ENCODE results near the gene KCNQ2. TPM values are rescaled to one million over a fixed set of nuclear protein-coding genes. Genes with fewer than 3 reads are reported as not detected.

The KCNQ2 gene
- total and polyA plus RNA-seq, 12 donors, result 0.69 to 81.6 (median 10.3) TPM; not detected in 3

DNA sequence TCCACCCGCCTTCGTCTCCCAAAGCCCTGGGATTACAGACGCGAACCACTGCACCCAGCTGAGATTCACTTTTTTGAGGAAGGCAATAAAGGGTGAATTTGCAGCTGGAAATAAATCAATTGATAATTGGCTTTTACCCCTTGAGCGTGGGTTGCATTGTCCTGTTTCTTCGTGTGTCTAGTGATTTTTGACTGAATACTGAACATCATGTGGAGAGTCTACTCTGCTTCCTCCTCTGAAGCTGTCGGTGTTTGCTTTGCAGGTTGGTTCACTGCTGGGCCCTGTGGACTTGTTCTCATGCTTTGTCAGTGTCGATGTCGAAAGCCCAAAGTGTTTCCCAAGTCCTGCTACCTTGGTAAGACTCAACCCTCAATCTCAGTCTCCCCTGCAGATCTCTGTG is 32.2 kb upstream of the KCNQ2 start:
- intact Hi-C loops (cut with DNase I), result no loop called here
- Histone ChIP-seq H3K27me3 (no peaks in the 10 kb centered on the region), H3K27ac (no peak overlapping the region), H3K4me1 (replicated peaks in 1 of 2) (no peaks in the 10 kb centered on the region), H3K36me3 (replicated peaks in 1 of 2) (no peaks in the 10 kb centered on the region), H3K9me3 (replicated peaks in 1 of 3) (no peaks in the 10 kb centered on the region), H3K4me3 (no peak overlapping the region)
- no peak for TF ChIP-seq POLR2A (IDR thresholded peaks at IDR 0.05)
- TF ChIP-seq, protein P1, sequence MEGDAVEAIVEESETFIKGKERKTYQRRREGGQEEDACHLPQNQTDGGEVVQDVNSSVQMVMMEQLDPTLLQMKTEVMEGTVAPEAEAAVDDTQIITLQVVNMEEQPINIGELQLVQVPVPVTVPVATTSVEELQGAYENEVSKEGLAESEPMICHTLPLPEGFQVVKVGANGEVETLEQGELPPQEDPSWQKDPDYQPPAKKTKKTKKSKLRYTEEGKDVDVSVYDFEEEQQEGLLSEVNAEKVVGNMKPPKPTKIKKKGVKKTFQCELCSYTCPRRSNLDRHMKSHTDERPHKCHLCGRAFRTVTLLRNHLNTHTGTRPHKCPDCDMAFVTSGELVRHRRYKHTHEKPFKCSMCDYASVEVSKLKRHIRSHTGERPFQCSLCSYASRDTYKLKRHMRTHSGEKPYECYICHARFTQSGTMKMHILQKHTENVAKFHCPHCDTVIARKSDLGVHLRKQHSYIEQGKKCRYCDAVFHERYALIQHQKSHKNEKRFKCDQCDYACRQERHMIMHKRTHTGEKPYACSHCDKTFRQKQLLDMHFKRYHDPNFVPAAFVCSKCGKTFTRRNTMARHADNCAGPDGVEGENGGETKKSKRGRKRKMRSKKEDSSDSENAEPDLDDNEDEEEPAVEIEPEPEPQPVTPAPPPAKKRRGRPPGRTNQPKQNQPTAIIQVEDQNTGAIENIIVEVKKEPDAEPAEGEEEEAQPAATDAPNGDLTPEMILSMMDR (IDR thresholded peaks at IDR 0.05), result no peak
- no peak for DNase-seq
- 88 to 95% (median 92%) methylated on average over 9 of the region's 9 CpGs for WGBS, 4 donors

DNA sequence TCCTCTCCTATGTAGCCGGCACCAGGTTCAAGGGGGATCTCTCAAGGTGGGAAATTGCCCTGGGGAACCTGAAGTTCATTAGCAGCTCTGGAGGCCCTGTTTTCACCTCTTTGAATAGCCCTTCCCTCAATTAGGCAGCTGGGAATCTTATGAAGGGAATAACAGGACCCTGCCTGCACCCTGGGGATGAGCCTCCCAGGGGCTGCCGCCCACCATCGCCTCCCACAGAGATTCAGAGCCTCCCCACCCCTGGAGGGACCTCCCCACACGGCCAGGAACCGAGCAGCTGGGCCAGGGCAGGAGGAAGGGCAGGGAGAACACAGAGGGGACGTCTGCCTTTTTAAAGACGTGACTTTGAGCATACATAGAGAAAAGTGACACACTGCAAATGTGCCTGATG is 31.1 kb upstream of the KCNQ2 start:
- Histone ChIP-seq H3K9me3 (replicated peaks in 1 of 3) (no peaks in the 10 kb centered on the region), H3K4me3 (no peak overlapping the region), H3K27ac (no peak overlapping the region), H3K27me3 (no peaks in the 10 kb centered on the region), H3K4me1 (replicated peaks in 1 of 2) (peaks cover 0 to 4% of the 10 kb centered on the region in 2 donors), H3K36me3 (replicated peaks in 1 of 2) (no peaks in the 10 kb centered on the region)
- no peak for DNase-seq
- 53 to 61% (median 54%) methylated on average over 6 to 7 of the region's 7 CpGs for WGBS, 4 donors
- TF ChIP-seq, protein P1 (IDR thresholded peaks at IDR 0.05), result no peak
- no peak for TF ChIP-seq POLR2A (IDR thresholded peaks at IDR 0.05)
- intact Hi-C loops (cut with DNase I), result no loop called here

DNA sequence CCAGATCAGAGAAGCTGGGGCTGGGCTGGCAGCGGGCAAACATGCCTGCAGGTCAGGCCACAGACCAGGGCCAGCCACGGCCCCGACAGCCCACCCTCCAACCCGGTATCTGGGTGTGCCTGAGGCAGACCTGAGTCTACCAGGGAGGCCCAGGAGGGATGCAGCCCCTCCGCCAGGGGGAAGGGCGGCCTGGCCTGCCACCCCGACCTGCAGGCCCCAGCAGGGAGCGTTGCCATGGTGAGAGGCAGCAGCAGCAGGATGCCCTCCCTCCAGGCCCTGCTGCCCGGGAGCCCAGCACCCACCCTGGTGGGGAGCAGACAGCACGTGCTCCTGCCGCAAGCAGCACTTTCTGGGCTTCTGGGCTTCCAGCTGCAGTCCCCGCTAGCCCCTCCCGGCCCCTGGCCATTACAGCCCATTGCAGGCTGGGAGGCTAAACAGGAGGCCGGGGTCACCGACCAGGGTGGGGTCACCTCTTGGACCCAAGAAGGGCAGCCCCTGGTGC is 30.3 kb upstream of the KCNQ2 start:
- no peak for DNase-seq
- no peak overlapping the region for H3K4me3 ChIP-seq
- H3K27me3 ChIP-seq, result no peaks in the 10 kb centered on the region
- intact Hi-C loops (cut with DNase I), result no loop called here
- no peaks in the 10 kb centered on the region for H3K9me3 ChIP-seq (replicated peaks in 1 of 3)
- peak overlapping the region in 1 of 5 donors; percentile 78 for H3K27ac ChIP-seq
- H3K4me1 ChIP-seq (replicated peaks in 1 of 2), result peaks cover 6 to 7% of the 10 kb centered on the region in 2 donors
- WGBS, 4 donors, result 68 to 100% (median 73%) methylated on average over 1 to 15 of the region's 15 CpGs
- no peaks in the 10 kb centered on the region for H3K36me3 ChIP-seq (replicated peaks in 1 of 2)
- TF ChIP-seq, protein P1 (IDR thresholded peaks at IDR 0.05), result no peak
- no peak for TF ChIP-seq POLR2A (IDR thresholded peaks at IDR 0.05)

GRCh38 chr20:63501818-63502670 is 29.6 kb upstream of the KCNQ2 start:
- TF ChIP-seq, protein P1 (IDR thresholded peaks at IDR 0.05), result no peak
- TF ChIP-seq POLR2A (IDR thresholded peaks at IDR 0.05), result no peak
- Histone ChIP-seq H3K27ac (peak overlapping the region in 1 of 5 donors; percentile 78), H3K4me1 (replicated peaks in 1 of 2) (peaks cover 8% of the 10 kb centered on the region in 2 donors), H3K27me3 (no peaks in the 10 kb centered on the region), H3K36me3 (replicated peaks in 1 of 2) (no peaks in the 10 kb centered on the region), H3K4me3 (no peak overlapping the region), H3K9me3 (replicated peaks in 1 of 3) (no peaks in the 10 kb centered on the region)
- WGBS, 4 donors, result 20 to 25% (median 21%) methylated on average over 3 to 26 of the region's 26 CpGs
- intact Hi-C loops (cut with DNase I), result no loop called here
- DNase-seq, result peak in 4 of 7 donors; percentile 19 to 92 (median 46)

Data from adrenal gland (tissue), 12 donors.